Keratinocyte (primary cell): Measurements from ENCODE around the gene PPT2. TPM values are rescaled to one million over a fixed set of nuclear protein-coding genes. Genes with fewer than 3 reads are reported as not detected.

ENCODE experiments used
- DNase-seq: peaks from one replicate; pipeline ENCODE4 v3.0.0-alpha.2; 2011; ENCODE audit warnings: low read depth, missing footprints, low spot score
- FAIRE-seq: peaks from 2 replicates; lab custom pipeline; 2011; peaks lifted over from hg19 to GRCh38; lab: Jason Lieb, UNC
- H2AFZ ChIP-seq: 2 replicates; pipeline ENCODE4 v1.6.0; 2012; ENCODE audit warnings: low read length, control low read depth, inconsistent platforms; ENCODE audit not compliant: control insufficient read depth
- H3K27ac ChIP-seq: 2 replicates; pipeline ENCODE4 v1.5.1; 2011; ENCODE audit warnings: low read length; ENCODE audit not compliant: control insufficient read depth, insufficient read depth
- H3K27me3 ChIP-seq: 3 replicates; pipeline ENCODE4 v1.6.0; 2011; ENCODE audit warnings: low read length; ENCODE audit not compliant: control insufficient read depth, insufficient read depth; ENCODE audit errors: extremely low read depth
- H3K36me3 ChIP-seq, 2 experiments: 2 replicates in 1 of 2; 3 replicates in 1 of 2; pipeline ENCODE4 v1.5.1; 2011; ENCODE audit warnings: low read length in 2 of 2, mild to moderate bottlenecking in 1 of 2; ENCODE audit not compliant: control insufficient read depth in 2 of 2, insufficient read depth in 2 of 2; ENCODE audit errors: extremely low read depth in 1 of 2
- H3K4me1 ChIP-seq: 3 replicates; pipeline ENCODE4 v1.5.1; 2011; ENCODE audit warnings: low read length; ENCODE audit not compliant: control insufficient read depth, insufficient read depth; ENCODE audit errors: extremely low read depth
- H3K4me2 ChIP-seq: 3 replicates; pipeline ENCODE4 v1.6.0; 2011; ENCODE audit warnings: low read depth, low read length; ENCODE audit not compliant: control insufficient read depth, insufficient read depth; ENCODE audit errors: extremely low read depth
- H3K4me3 ChIP-seq, 3 experiments: fragments of 200-600 bp in 1 of 3; sonication (generic) in 1 of 3; 2 replicates in 2 of 3; 3 replicates in 1 of 3; pipeline ENCODE4 v1.5.1; 2011 to 2016; ENCODE audit warnings: low read length in 3 of 3, mild to moderate bottlenecking in 3 of 3, control low read depth in 2 of 3, inconsistent platforms in 1 of 3, low read depth in 1 of 3, mixed read lengths in 1 of 3, mixed run types in 1 of 3, moderate library complexity in 1 of 3; ENCODE audit not compliant: control insufficient read depth in 2 of 3, insufficient read depth in 2 of 3; ENCODE audit errors: extremely low read depth in 1 of 3
- H3K79me2 ChIP-seq: 2 replicates; pipeline ENCODE4 v1.6.0; 2012; ENCODE audit warnings: low read length; ENCODE audit not compliant: control insufficient read depth, insufficient read depth
- H3K9ac ChIP-seq: 3 replicates; pipeline ENCODE4 v1.6.0; 2011; ENCODE audit warnings: low read length; ENCODE audit not compliant: control insufficient read depth, insufficient read depth; ENCODE audit errors: extremely low read depth
- H3K9me1 ChIP-seq: 3 replicates; pipeline ENCODE4 v1.6.0; 2011; ENCODE audit warnings: low read length; ENCODE audit not compliant: control insufficient read depth, insufficient read depth; ENCODE audit errors: extremely low read depth
- H3K9me3 ChIP-seq: 2 replicates; pipeline ENCODE4 v1.5.1; 2012; ENCODE audit warnings: low read depth, low read length; ENCODE audit not compliant: control insufficient read depth
- H4K20me1 ChIP-seq: 3 replicates; pipeline ENCODE4 v1.6.0; 2011; ENCODE audit warnings: low read length; ENCODE audit not compliant: control insufficient read depth, insufficient read depth; ENCODE audit errors: extremely low read depth
- CTCF ChIP-seq, 3 experiments: IDR thresholded peaks in 1 of 3; conservative IDR thresholded peaks in 1 of 3; optimal IDR thresholded peaks in 1 of 3; 2 replicates in 2 of 3; 3 replicates in 1 of 3; pipeline versions ENCODE3 to v1.5.1; 2011; ENCODE audit warnings: low read length in 3 of 3, mild to moderate bottlenecking in 3 of 3, moderate library complexity in 2 of 3, control low read depth in 1 of 3, inconsistent platforms in 1 of 3; ENCODE audit not compliant: insufficient read depth in 2 of 3; ENCODE audit errors: extremely low read depth in 1 of 3
- EZH2 ChIP-seq: IDR thresholded peaks from one replicate; pipeline ENCODE4 v1.6.1; 2012; ENCODE audit warnings: inconsistent platforms, mild to moderate bottlenecking, low read length, moderate library complexity
- dilution Hi-C: fragments of 300-500 bp; cut with MboI; formaldehyde crosslinking; loops from one replicate; pipeline ENCODE4 v1.7.0; 2020; ENCODE audit warnings: low sequenced_read_pairs; ENCODE audit not compliant: extremely low pct_ligation_motif_present
- polyA plus RNA-seq, 5 experiments: library from polyadenylated mRNA; depleted of rRNA in 3 of 5; stranded (reverse) in 3 of 5; stranded (forward) in 1 of 5; unstranded in 1 of 5; fragments of >200 nt; gene quantifications; 1 replicate in 1 of 5; 2 replicates in 3 of 5; 3 replicates in 1 of 5; pipeline versions ENCODE4 v1.2.1 to v1.2.3, GENCODE V29; 2011 to 2012; ENCODE audit warnings: missing spikeins in 2 of 5, low read depth in 1 of 5, low replicate concordance in 1 of 5

Gene PPT2
- polyA plus RNA-seq, 1 donor (not counting 4 experiments of a cell fraction or from before 2014, with no cell fraction given): 15.0 TPM

GRCh38 chr6:32188381-32189068, 34.6 kb downstream of the PPT2 start:
- dilution Hi-C loops: no loop called here
- Histone ChIP-seq H3K4me3 (peak overlapping the region; percentile 73 to 85 (median 83)), H3K4me1 (peaks cover 19% of the 10 kb centered on the region), H3K9me1 (no peaks in the 10 kb centered on the region), H3K9me3 (no peaks in the 10 kb centered on the region), H3K79me2 (peaks cover 12% of the 10 kb centered on the region), H3K27ac (peak overlapping the region; percentile 67), H3K36me3 (peaks cover 9 to 12% of the 10 kb centered on the region in 2 experiments), H3K9ac (peak overlapping the region; percentile 81), H2AFZ (no peak overlapping the region), H3K27me3 (no peaks in the 10 kb centered on the region), H3K4me2 (peak overlapping the region; percentile 97), H4K20me1 (no peaks in the 10 kb centered on the region)
- no peak for FAIRE-seq
- TF ChIP-seq CTCF (optimal IDR thresholded peaks at IDR 0.05 in 1 of 3, IDR thresholded peaks at IDR 0.05 in 1 of 3, conservative IDR thresholded peaks at IDR 0.05 in 1 of 3; ENCODE audit: extremely low read depth in 1 of 3, insufficient read depth in 2 of 3, low read length in 3 of 3) (no peak), EZH2 (no peak)
- no peak for DNase-seq

- DNase-seq (no peak), FAIRE-seq (no peak)
- TF ChIP-seq EZH2: no peak
- TF ChIP-seq CTCF (optimal IDR thresholded peaks at IDR 0.05 in 1 of 3, IDR thresholded peaks at IDR 0.05 in 1 of 3, conservative IDR thresholded peaks at IDR 0.05 in 1 of 3; ENCODE audit: extremely low read depth in 1 of 3, insufficient read depth in 2 of 3, low read length in 3 of 3): no peak
- H3K9me3 ChIP-seq: no peaks in the 10 kb centered on the region
- dilution Hi-C loops: no loop called here
- peaks cover 19% of the 10 kb centered on the region for H3K4me1 ChIP-seq
- H3K27ac ChIP-seq: peak overlapping the region; percentile 67
- no peaks in the 10 kb centered on the region for H4K20me1 ChIP-seq
- peaks cover 9 to 12% of the 10 kb centered on the region in 2 experiments for H3K36me3 ChIP-seq
- H3K9ac ChIP-seq: peak overlapping the region; percentile 81
- H3K4me3 ChIP-seq: peak overlapping the region; percentile 73 to 85 (median 83)
- H3K79me2 ChIP-seq: peaks cover 12% of the 10 kb centered on the region
- peak overlapping the region; percentile 97 for H3K4me2 ChIP-seq
- H3K9me1 ChIP-seq: no peaks in the 10 kb centered on the region
- no peaks in the 10 kb centered on the region for H3K27me3 ChIP-seq
- no peak overlapping the region for H2AFZ ChIP-seq
Measured at GRCh38 chr6:32189069-32189741, 35.3 kb downstream of the PPT2 start.
